Stimulated activated CD8-positive, alpha-beta memory T cell treated with anti-CD3 and anti-CD28 coated beads, Interleukin-12 subunit alpha, Interleukin-12 subunit beta, amount 100 ng/mL, for 1 hour (primary cell): ENCODE data around the gene KRTAP25-1.

ENCODE experiments used
- DNase-seq: peaks from one replicate; pipeline ENCODE4 v3.0.0-alpha.2; 2020; ENCODE audit warnings: low read depth

Gene KRTAP25-1

GRCh38 chr21:30248844-30249243, 40.5 kb downstream of the KRTAP25-1 start:
- DNase-seq = no peak

- DNase-seq = no peak
These were observed 44.3 kb downstream of the KRTAP25-1 start for GRCh38 chr21:30245061-30245460.

- no peak for DNase-seq
These were observed 45.6 kb downstream of the KRTAP25-1 start for GRCh38 chr21:30243691-30244090.

DNA sequence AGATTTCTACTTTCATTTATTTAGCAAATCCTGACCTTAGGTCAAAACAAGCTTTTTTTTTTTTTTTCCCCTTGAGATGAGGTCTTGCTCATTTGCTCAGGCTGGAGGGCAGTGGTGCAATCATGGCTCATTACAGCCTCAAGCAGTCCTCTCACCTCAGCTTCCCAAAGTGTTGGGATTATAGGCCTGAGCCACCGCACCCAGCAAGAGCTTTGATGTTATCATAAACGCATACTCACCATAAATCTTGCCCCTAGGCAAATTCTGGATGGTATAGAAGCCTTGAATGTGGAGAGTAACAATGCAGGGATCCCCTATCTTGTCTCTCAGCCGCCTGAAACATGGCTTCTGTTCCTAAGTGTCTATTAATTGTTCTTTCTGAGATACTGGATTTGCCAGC, 48.7 kb downstream of the KRTAP25-1 start:
- no peak for DNase-seq
